PC-3 (cell line): ENCODE results near the gene RBP4.

Source experiments
- EZH2 ChIP-seq: fragments of 300-600 bp; sonication (generic); IDR thresholded peaks from one replicate; pipeline ENCODE4 v1.6.1; 2017; ENCODE audit warnings: antibody characterized with exemption, mild to moderate bottlenecking, low read length; ENCODE audit not compliant: unreplicated experiment
- TF ChIP-seq, protein P1 (sequence below): fragments of 300-600 bp; sonication (generic); conservative IDR thresholded peaks from 2 replicates; pipeline ENCODE4 v1.5.1; 2017; ENCODE audit warnings: antibody characterized with exemption, low read depth, mild to moderate bottlenecking, low read length

DNA sequence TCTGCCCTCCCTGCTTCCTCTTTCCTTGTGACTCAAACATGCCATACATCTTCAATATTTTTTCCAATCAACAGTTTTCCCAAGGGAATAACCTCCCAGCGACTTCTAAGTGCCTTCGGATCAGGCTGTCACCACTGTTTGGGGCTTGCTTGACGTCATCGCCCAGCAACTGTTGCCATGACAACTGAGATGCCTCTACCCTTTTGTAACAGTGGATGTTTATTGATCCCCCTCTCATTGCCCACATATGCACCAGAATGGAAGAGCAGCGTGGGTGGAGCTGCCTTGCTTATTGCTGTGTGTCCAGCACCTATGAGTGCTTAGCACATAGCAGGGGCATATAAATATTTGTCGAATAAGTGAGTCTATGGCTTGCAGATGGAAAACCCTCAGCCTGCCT is 20.2 kb downstream of the RBP4 start:
- TF ChIP-seq, protein P1, sequence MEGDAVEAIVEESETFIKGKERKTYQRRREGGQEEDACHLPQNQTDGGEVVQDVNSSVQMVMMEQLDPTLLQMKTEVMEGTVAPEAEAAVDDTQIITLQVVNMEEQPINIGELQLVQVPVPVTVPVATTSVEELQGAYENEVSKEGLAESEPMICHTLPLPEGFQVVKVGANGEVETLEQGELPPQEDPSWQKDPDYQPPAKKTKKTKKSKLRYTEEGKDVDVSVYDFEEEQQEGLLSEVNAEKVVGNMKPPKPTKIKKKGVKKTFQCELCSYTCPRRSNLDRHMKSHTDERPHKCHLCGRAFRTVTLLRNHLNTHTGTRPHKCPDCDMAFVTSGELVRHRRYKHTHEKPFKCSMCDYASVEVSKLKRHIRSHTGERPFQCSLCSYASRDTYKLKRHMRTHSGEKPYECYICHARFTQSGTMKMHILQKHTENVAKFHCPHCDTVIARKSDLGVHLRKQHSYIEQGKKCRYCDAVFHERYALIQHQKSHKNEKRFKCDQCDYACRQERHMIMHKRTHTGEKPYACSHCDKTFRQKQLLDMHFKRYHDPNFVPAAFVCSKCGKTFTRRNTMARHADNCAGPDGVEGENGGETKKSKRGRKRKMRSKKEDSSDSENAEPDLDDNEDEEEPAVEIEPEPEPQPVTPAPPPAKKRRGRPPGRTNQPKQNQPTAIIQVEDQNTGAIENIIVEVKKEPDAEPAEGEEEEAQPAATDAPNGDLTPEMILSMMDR: no peak
- TF ChIP-seq EZH2: no peak
